Right lobe of liver (tissue), 6 donors: ENCODE measurements around the gene KLRC2. TPM values are rescaled to one million over a fixed set of nuclear protein-coding genes. Genes with fewer than 3 reads are reported as not detected.
"Not testable (repeated sequence)": the region's sequence is repeated elsewhere in the genome, so short reads cannot be mapped to it uniquely, and the experiment has no call there.

ENCODE experiments used
- ATAC-seq, 4 donors: fragments of 200-7000 bp; cut with Tn5 transposase; one replicate each; pipeline ENCODE4 v1.9.1; 2020; ENCODE audit warnings: mild to moderate bottlenecking in 4 of 4, moderate library complexity in 4 of 4
- DNase-seq, 3 donors: peaks; one replicate each; pipeline ENCODE4 v3.0.0-alpha.2; 2020
- H3K27ac ChIP-seq, 3 donors: fragments of 200-600 bp; one replicate each; pipeline ENCODE4 v1.8.0; 2022
- H3K27me3 ChIP-seq, 2 donors: fragments of 200-600 bp; one replicate each; pipeline ENCODE4 v1.8.0; 2022
- H3K36me3 ChIP-seq, 4 donors: fragments of 200-600 bp; sonication (generic) in 1 of 4; one replicate each; pipeline versions ENCODE4 v1.5.1 to v1.8.0; 2017 to 2022; ENCODE audit warnings: control low read depth in 1 of 4
- H3K4me1 ChIP-seq, 4 donors: fragments of 200-600 bp; sonication (generic) in 1 of 4; one replicate each; pipeline versions ENCODE4 v1.5.1 to v1.8.0; 2017 to 2022; ENCODE audit warnings: control low read depth in 1 of 4
- H3K4me3 ChIP-seq, 3 donors: fragments of 200-600 bp; one replicate each; pipeline ENCODE4 v1.8.0; 2022
- H3K9me3 ChIP-seq, 4 donors: fragments of 200-600 bp; sonication (generic) in 1 of 4; one replicate each; pipeline versions ENCODE4 v1.5.1 to v1.8.0; 2017 to 2022; ENCODE audit warnings: control low read depth in 1 of 4
- POLR2A ChIP-seq: fragments of 450-650 bp; IDR thresholded peaks from one replicate; pipeline ENCODE4 v1.6.1; 2017; ENCODE audit warnings: antibody characterized with exemption, mild to moderate bottlenecking
- WGBS: methylation state at CpG from one replicate; pipeline ENCODE4 v1.1.6; 2018; ENCODE audit warnings: low coverage, low lambda C conversion rate; ENCODE audit not compliant: insufficient coverage; ENCODE audit errors: missing lambda C conversion rate; 5-methylcytosine and 5-hydroxymethylcytosine counted together
- intact Hi-C, 2 donors: fragments of 100-400 bp; cut with DNase I; formaldehyde crosslinking; loops; one replicate each; pipeline versions ENCODE4 v1.11.2 to v1.14.1; 2022
- total RNA-seq, 6 experiments: library from RNA; depleted of rRNA in 2 of 6; stranded (reverse); fragments of >200 nt in 2 of 6; fragmentation: NEBNext Ultra II Directional in 3 of 6; extraction: Animal tissue kit (Norgen Biotek cat#: 25700) in 3 of 6; gene quantifications; one replicate each; pipeline versions ENCODE4 v1.1.0 to v1.2.4, GENCODE V29; 2016 to 2023
- TF ChIP-seq, protein P1 (sequence below), 4 donors: fragments of 200-600 bp in 3 of 4; fragments of 450-650 bp in 1 of 4; IDR thresholded peaks; one replicate each; pipeline versions ENCODE4 v1.5.1 to v1.8.0; 2016 to 2022; ENCODE audit warnings: antibody characterized with exemption in 4 of 4, mild to moderate bottlenecking in 2 of 4
- donor health status: DM: no; HTN: yes; CAD: no.
- donor health status: DM: no; HTN: no; CAD: no.
- donor health status: DM: no; HTN: no; CAD: no.
- donor health status: DM: no; HTN: yes; CAD: no.
- donor health status: DM: no; HTN: yes; CAD: no.

Gene KLRC2
- total RNA-seq, 6 experiments from 2014 or later: 0.31 to 0.68 (median 0.48) TPM; not detected in 2

DNA sequence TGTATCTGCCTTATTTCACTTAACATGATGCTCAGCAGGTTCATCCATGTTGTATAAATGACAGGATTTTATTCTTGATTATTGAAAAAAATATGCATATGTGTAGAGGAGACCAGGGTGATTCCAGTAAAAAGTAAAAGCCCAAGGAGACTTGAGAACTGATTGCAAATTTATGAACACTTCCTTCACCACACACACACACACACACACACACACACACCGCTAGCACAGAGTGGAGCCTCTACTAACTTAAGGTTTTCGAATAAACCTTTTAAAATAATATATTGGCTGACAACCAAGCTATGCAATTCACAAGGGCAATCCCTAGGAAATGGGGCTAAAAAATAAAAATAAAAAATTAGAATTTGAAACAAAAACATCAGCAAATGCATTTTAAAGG lies 37.6 kb downstream of the KLRC2 start:
- Histone ChIP-seq H3K9me3 (no peaks in the 10 kb centered on the region), H3K27ac (no peak overlapping the region), H3K4me3 (no peak overlapping the region), H3K36me3 (no peaks in the 10 kb centered on the region), H3K27me3 (no peaks in the 10 kb centered on the region), H3K4me1 (no peaks in the 10 kb centered on the region)
- intact Hi-C loops: no loop called here
- no peak for TF ChIP-seq POLR2A
- TF ChIP-seq, protein P1, sequence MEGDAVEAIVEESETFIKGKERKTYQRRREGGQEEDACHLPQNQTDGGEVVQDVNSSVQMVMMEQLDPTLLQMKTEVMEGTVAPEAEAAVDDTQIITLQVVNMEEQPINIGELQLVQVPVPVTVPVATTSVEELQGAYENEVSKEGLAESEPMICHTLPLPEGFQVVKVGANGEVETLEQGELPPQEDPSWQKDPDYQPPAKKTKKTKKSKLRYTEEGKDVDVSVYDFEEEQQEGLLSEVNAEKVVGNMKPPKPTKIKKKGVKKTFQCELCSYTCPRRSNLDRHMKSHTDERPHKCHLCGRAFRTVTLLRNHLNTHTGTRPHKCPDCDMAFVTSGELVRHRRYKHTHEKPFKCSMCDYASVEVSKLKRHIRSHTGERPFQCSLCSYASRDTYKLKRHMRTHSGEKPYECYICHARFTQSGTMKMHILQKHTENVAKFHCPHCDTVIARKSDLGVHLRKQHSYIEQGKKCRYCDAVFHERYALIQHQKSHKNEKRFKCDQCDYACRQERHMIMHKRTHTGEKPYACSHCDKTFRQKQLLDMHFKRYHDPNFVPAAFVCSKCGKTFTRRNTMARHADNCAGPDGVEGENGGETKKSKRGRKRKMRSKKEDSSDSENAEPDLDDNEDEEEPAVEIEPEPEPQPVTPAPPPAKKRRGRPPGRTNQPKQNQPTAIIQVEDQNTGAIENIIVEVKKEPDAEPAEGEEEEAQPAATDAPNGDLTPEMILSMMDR (IDR thresholded peaks at IDR 0.05): no peak
- DNase-seq (no peak), ATAC-seq (no peak)
- 83% methylated on average over 2 of the region's 2 CpGs for WGBS

DNA sequence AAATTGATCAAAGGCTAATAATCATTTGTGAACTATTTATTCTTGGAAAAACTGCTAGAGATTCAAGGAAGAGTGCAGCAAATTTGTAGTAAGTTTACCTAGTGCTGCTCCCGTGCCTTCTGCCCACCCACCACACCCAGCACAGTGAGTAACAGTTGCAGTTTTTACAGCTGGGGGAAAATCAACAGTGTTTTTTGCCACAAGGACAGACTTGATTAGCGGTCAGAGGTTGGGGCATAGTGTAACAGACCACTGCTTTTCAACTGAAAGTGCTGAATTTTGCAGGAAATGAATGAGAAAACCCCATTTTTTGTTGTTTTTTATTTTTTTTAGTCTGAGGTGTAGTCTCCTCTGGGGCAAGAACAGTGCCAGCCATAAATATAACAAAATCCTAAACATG lies 38.5 kb downstream of the KLRC2 start:
- TF ChIP-seq POLR2A: no peak
- TF ChIP-seq, protein P1 (IDR thresholded peaks at IDR 0.05): no peak
- no peak for DNase-seq
- intact Hi-C loops: no loop called here
- Histone ChIP-seq H3K4me1 (no peaks in the 10 kb centered on the region), H3K27me3 (no peaks in the 10 kb centered on the region), H3K27ac (no peak overlapping the region), H3K4me3 (no peak overlapping the region), H3K9me3 (no peaks in the 10 kb centered on the region), H3K36me3 (no peaks in the 10 kb centered on the region)
- WGBS: 58% methylated on average over 2 of the region's 2 CpGs
- ATAC-seq: no peak

DNA sequence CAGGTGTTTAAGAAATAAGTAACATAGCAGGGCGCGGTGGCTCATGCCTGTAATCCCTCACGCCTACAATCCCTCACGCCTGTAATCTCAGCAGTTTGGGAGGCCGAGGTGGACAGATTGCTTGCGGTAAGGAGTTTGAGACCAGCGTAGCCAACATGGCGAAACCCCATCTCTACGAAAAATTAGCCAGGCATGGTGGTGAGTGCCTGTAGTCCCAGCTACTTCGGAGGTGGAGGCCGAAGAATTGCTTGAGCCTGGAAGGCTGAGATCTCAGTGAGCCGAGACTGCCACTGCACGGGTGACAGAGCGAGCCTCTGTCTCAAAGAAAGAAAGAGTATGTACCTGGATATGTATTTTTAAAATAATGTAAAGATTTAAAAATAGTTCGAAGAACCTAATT lies 39.6 kb downstream of the KLRC2 start:
- H3K36me3 ChIP-seq, H3K27me3 ChIP-seq, H3K4me3 ChIP-seq, H3K9me3 ChIP-seq, DNase-seq, ATAC-seq, intact Hi-C loops, H3K27ac ChIP-seq, H3K4me1 ChIP-seq: not testable (repeated sequence)
- WGBS: 85% methylated on average over 15 of the region's 15 CpGs

DNA sequence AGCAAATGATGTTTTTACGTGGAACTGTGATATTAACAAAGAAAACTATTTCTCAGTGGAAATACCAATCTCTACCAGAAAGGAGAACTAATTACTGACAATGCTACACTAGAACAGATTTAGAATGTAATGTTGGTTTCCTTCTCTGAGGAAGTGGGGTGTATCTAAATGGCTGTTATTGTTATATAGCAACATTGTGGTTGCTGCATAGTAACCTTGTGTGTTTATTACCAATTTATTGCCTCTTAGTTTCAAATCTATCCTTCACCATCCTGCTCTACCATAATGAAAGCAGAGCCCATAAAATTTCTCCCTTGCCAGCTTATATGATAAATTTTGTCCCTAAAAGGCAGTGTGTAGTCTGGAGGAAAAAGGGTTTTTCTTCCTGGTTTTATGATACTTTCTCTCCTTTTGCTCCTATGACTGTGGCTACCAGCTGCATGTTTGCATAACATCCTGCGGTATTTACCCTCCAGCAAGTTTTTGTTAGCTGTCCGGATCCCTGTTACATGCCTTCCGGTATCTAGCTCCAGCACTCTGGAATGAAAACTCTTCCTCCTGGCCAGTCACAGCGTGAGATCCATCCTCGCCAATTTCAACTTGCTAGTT lies 40.3 kb downstream of the KLRC2 start:
- H3K4me1 ChIP-seq: no peaks in the 10 kb centered on the region
- intact Hi-C loops: no loop called here
- ATAC-seq (peak; percentile 68 to 97 (median 80)), DNase-seq (no peak)
- H3K4me3 ChIP-seq: no peak overlapping the region
- H3K36me3 ChIP-seq: no peaks in the 10 kb centered on the region
- H3K27me3 ChIP-seq: no peaks in the 10 kb centered on the region
- WGBS: 16% methylated on average over 6 of the region's 6 CpGs
- TF ChIP-seq, protein P1 (IDR thresholded peaks at IDR 0.05): no peak
- TF ChIP-seq POLR2A: no peak
- H3K27ac ChIP-seq: no peak overlapping the region
- no peaks in the 10 kb centered on the region for H3K9me3 ChIP-seq

DNA sequence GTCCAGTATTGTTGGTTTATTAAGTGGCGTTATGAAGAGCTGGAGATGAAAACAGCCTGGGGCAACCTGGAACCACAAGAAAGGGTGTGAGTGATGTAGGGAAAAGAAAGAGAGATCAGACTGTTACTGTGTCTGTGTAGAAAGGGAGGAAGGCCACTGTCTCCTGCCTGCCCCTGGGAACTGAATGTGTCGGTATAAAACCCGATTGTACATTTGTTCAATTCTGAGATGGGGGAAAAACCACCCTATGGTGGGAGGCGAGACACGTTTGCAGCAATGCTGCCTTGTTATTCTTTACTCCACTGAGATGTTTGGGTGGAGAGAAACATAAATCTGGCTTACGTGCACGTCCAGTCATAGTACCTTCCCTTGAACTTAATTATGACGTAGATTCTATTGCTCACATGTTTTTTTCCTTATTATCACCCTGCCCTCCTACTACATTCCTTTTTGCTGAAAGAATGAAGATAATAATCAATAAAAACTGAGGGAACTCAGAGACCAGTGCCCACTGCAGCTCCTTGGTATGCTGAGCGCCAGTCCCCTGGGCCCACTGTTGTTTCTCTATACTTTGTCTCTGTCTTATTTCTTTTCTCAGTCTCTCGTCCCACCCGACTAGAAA lies 41.2 kb downstream of the KLRC2 start:
- H3K27ac ChIP-seq, ATAC-seq, H3K4me1 ChIP-seq, H3K27me3 ChIP-seq, H3K36me3 ChIP-seq, intact Hi-C loops, H3K9me3 ChIP-seq, DNase-seq, H3K4me3 ChIP-seq: not testable (repeated sequence)
- WGBS: 74% methylated on average over 11 of the region's 11 CpGs
